ENCODE measurements around the gene LSS. TPM values are rescaled to one million over a fixed set of nuclear protein-coding genes. Genes with fewer than 3 reads are reported as not detected.

Gene LSS
- total and polyA plus RNA-seq, 2 of the 8 experiments (the other 6 are each of a cell fraction or from before 2014, with no cell fraction given) = 96.1 to 123 TPM

DNA sequence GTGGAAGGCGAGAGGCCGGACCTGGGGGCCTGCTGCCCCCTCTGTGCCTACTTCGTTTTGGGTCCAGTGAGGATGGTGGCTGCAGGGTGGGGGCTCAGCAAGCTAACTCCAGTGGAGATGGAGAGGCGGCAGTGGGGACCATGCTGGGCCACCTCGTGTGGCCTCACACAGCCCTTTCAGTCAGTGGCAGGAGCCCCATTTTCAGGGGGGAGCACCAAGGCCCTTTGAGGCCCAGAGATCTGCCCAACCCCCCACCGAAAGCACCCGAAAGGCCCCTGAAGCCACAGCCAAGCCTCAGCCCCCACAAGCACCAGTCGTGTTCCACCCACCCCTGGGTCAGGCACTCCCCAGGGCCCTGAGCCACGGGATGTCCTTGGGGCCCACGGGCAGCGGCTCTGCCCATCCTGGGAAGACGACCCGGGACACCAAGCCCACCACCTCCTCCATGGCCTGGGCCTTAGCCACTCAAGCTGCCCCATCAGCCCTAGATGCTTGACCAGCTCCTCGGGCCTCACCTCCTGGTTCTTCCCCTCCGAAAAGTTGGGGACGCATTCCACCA is 73.5 kb downstream of the LSS start (continued):
- TF ChIP-seq, protein P1, sequence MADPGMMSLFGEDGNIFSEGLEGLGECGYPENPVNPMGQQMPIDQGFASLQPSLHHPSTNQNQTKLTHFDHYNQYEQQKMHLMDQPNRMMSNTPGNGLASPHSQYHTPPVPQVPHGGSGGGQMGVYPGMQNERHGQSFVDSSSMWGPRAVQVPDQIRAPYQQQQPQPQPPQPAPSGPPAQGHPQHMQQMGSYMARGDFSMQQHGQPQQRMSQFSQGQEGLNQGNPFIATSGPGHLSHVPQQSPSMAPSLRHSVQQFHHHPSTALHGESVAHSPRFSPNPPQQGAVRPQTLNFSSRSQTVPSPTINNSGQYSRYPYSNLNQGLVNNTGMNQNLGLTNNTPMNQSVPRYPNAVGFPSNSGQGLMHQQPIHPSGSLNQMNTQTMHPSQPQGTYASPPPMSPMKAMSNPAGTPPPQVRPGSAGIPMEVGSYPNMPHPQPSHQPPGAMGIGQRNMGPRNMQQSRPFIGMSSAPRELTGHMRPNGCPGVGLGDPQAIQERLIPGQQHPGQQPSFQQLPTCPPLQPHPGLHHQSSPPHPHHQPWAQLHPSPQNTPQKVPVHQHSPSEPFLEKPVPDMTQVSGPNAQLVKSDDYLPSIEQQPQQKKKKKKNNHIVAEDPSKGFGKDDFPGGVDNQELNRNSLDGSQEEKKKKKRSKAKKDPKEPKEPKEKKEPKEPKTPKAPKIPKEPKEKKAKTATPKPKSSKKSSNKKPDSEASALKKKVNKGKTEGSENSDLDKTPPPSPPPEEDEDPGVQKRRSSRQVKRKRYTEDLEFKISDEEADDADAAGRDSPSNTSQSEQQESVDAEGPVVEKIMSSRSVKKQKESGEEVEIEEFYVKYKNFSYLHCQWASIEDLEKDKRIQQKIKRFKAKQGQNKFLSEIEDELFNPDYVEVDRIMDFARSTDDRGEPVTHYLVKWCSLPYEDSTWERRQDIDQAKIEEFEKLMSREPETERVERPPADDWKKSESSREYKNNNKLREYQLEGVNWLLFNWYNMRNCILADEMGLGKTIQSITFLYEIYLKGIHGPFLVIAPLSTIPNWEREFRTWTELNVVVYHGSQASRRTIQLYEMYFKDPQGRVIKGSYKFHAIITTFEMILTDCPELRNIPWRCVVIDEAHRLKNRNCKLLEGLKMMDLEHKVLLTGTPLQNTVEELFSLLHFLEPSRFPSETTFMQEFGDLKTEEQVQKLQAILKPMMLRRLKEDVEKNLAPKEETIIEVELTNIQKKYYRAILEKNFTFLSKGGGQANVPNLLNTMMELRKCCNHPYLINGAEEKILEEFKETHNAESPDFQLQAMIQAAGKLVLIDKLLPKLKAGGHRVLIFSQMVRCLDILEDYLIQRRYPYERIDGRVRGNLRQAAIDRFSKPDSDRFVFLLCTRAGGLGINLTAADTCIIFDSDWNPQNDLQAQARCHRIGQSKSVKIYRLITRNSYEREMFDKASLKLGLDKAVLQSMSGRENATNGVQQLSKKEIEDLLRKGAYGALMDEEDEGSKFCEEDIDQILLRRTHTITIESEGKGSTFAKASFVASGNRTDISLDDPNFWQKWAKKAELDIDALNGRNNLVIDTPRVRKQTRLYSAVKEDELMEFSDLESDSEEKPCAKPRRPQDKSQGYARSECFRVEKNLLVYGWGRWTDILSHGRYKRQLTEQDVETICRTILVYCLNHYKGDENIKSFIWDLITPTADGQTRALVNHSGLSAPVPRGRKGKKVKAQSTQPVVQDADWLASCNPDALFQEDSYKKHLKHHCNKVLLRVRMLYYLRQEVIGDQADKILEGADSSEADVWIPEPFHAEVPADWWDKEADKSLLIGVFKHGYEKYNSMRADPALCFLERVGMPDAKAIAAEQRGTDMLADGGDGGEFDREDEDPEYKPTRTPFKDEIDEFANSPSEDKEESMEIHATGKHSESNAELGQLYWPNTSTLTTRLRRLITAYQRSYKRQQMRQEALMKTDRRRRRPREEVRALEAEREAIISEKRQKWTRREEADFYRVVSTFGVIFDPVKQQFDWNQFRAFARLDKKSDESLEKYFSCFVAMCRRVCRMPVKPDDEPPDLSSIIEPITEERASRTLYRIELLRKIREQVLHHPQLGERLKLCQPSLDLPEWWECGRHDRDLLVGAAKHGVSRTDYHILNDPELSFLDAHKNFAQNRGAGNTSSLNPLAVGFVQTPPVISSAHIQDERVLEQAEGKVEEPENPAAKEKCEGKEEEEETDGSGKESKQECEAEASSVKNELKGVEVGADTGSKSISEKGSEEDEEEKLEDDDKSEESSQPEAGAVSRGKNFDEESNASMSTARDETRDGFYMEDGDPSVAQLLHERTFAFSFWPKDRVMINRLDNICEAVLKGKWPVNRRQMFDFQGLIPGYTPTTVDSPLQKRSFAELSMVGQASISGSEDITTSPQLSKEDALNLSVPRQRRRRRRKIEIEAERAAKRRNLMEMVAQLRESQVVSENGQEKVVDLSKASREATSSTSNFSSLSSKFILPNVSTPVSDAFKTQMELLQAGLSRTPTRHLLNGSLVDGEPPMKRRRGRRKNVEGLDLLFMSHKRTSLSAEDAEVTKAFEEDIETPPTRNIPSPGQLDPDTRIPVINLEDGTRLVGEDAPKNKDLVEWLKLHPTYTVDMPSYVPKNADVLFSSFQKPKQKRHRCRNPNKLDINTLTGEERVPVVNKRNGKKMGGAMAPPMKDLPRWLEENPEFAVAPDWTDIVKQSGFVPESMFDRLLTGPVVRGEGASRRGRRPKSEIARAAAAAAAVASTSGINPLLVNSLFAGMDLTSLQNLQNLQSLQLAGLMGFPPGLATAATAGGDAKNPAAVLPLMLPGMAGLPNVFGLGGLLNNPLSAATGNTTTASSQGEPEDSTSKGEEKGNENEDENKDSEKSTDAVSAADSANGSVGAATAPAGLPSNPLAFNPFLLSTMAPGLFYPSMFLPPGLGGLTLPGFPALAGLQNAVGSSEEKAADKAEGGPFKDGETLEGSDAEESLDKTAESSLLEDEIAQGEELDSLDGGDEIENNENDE (IDR thresholded peaks at IDR 0.05; ENCODE audit: insufficient replicate concordance, low read length) = no peak
- TF ChIP-seq NRF1 (IDR thresholded peaks at IDR 0.05; ENCODE audit: low read depth, low read length) (no peak), JUN (IDR thresholded peaks at IDR 0.05; ENCODE audit: low read depth, low read length) (no peak), FOSL1 (IDR thresholded peaks at IDR 0.05; ENCODE audit: insufficient read depth, low read depth, low read length) (no peak), RFX5 (IDR thresholded peaks at IDR 0.05; ENCODE audit: borderline replicate concordance, low read depth, low read length) (no peak), GTF2F1 (IDR thresholded peaks at IDR 0.05; ENCODE audit: borderline replicate concordance, low read depth, low read length) (no peak)

Data from H1 (cell line).